Calu3 (cell line): ENCODE measurements around the gene RPL11. TPM values are rescaled to one million over a fixed set of nuclear protein-coding genes. Genes with fewer than 3 reads are reported as not detected.
"Not testable (repeated sequence)": the region's sequence is repeated elsewhere in the genome, so short reads cannot be mapped to it uniquely, and the experiment has no call there.

ENCODE experiments used
- BruUV-seq: library from RNA; stranded (reverse); fragments of 400-500 nt; replicated peaks from 2 replicates; lab custom pipeline; 2021; lab: Mats Ljungman, UMichigan
- CTCF ChIA-PET: fragments of 300-600 bp; sonication (Branson Sonifier 250); formaldehyde crosslinking; loops from one replicate; lab custom pipeline; 2022; ENCODE audit warnings: antibody characterized with exemption; lab: Charles Lee
- DNase-seq: peaks from one replicate; pipeline ENCODE4 v3.0.0; 2022
- H3K27ac Mint-ChIP-seq: one replicate; pipeline ENCODE4 v1.8.0; 2022; ENCODE audit warnings: mixed read lengths; ENCODE audit not compliant: unreplicated experiment
- H3K27me3 Mint-ChIP-seq: one replicate; pipeline ENCODE4 v1.8.0; 2022; ENCODE audit warnings: mixed read lengths; ENCODE audit not compliant: unreplicated experiment
- H3K36me3 Mint-ChIP-seq: one replicate; pipeline ENCODE4 v1.8.0; 2022; ENCODE audit warnings: mild to moderate bottlenecking, moderate library complexity, mixed read lengths; ENCODE audit not compliant: insufficient read depth, unreplicated experiment
- H3K4me1 Mint-ChIP-seq: one replicate; pipeline ENCODE4 v1.8.0; 2022; ENCODE audit warnings: mild to moderate bottlenecking, low read depth, mixed read lengths; ENCODE audit not compliant: unreplicated experiment
- H3K4me3 Mint-ChIP-seq: one replicate; pipeline ENCODE4 v1.8.0; 2022; ENCODE audit warnings: mild to moderate bottlenecking, low read depth, moderate library complexity, mixed read lengths; ENCODE audit not compliant: unreplicated experiment
- H3K9me3 Mint-ChIP-seq: one replicate; pipeline ENCODE4 v1.8.0; 2022; ENCODE audit warnings: low read depth, mixed read lengths; ENCODE audit not compliant: unreplicated experiment
- intact Hi-C: fragments of 100-400 bp; cut with micrococcal nuclease; formaldehyde crosslinking; loops from one replicate; pipeline ENCODE4 v1.10.0; 2022; ENCODE audit not compliant: unreplicated experiment
- total RNA-seq: library from RNA; stranded (reverse); gene quantifications from 2 replicates; pipeline ENCODE4 v1.2.3, GENCODE V29; 2022
- TF ChIP-seq, protein P1 (sequence below): fragments of 200-600 bp; IDR thresholded peaks from one replicate; pipeline ENCODE4 v1.8.0; 2022; ENCODE audit warnings: antibody characterized with exemption; ENCODE audit not compliant: unreplicated experiment

RPL11 gene
- total RNA-seq, 1 experiment from 2014 or later: 622 TPM

DNA sequence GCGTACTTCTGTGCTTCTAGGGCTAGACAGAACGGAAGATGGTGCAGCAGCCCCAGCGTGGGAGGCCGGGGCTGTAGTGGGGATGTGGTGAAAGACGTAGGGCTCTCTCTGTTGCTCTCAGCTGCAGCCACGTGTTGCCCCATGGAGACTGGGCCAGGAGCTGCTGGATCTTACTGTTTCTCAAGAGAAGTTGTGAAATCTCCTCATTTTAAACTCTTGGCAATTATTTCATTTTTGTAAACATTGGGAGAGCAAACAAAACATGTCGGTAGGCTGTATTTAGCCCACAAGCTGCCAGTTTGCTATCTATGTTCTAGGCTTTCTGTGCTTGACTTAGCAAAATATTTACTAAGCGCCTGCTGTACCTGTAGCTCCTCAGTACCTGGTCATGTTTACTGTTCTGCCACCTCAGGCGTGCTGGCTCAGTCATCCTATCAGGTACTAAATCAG lies 35.8 kb downstream of the RPL11 start:
- Mint-ChIP-seq H3K9me3 (no peaks in the 10 kb centered on the region), H3K4me3 (no peak overlapping the region), H3K4me1 (peaks cover 23% of the 10 kb centered on the region), H3K27me3 (no peaks in the 10 kb centered on the region), H3K36me3 (peaks cover 2% of the 10 kb centered on the region), H3K27ac (peak overlapping the region; percentile 52)
- peak; percentile 6 for DNase-seq
- intact Hi-C loops: no loop called here
- TF ChIP-seq, protein P1, sequence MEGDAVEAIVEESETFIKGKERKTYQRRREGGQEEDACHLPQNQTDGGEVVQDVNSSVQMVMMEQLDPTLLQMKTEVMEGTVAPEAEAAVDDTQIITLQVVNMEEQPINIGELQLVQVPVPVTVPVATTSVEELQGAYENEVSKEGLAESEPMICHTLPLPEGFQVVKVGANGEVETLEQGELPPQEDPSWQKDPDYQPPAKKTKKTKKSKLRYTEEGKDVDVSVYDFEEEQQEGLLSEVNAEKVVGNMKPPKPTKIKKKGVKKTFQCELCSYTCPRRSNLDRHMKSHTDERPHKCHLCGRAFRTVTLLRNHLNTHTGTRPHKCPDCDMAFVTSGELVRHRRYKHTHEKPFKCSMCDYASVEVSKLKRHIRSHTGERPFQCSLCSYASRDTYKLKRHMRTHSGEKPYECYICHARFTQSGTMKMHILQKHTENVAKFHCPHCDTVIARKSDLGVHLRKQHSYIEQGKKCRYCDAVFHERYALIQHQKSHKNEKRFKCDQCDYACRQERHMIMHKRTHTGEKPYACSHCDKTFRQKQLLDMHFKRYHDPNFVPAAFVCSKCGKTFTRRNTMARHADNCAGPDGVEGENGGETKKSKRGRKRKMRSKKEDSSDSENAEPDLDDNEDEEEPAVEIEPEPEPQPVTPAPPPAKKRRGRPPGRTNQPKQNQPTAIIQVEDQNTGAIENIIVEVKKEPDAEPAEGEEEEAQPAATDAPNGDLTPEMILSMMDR: no peak
- CTCF ChIA-PET: interaction anchor here (1.0 to 1.1 kb wide), 3 partner anchors 9 to 94 kb away, joined by 3 to 6 read pairs (median 6); partner anchors contain the start of gene ELOA
- BruUV-seq: no TSS peak

DNA sequence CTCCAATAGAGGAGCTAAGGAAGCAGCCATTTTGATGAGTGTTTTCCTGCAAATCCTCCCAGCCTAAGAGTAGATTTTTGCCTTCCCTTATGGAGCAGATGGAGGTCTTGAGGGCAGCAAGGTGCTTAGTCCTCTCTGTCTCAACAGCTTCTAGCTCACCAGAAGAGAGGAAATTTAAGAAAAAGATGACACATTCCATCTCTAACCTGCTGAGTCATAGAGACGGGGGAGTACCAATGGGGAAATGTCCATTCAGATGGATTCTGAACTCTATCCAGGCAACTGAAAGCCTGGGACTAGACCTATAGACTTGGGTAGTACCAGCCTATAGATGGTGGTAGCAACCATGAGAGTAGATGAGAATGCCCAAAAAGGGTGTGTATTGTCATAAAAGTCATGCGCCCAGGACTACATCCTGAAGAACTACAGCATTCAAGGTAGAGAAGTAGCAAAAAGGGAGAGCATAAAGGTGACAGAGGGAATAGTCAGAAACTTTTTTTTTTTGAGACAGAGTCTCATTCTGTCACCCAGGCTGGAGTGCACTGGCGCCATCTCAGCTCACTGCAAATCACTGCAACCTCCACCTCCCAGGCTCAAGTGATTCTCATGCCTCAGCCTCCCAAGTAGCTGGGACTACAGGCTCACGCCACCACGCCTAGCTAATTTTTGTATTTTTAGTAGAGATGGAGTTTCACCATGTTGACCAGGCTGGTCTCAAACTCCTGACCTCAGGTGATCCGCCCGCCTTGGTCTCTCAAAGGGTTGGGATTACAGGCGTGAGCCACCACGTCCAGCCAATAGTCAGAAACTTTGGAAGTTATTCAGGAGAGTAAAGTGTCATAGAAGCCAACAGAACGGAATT lies 41.0 kb downstream of the RPL11 start:
- TF ChIP-seq, protein P1: no peak
- DNase-seq: no peak
- intact Hi-C loops: no loop called here
- peaks cover 18% of the 10 kb centered on the region for H3K4me1 Mint-ChIP-seq
- no peak overlapping the region for H3K27ac Mint-ChIP-seq
- H3K4me3 Mint-ChIP-seq: no peak overlapping the region
- CTCF ChIA-PET: no interaction called here
- no peaks in the 10 kb centered on the region for H3K27me3 Mint-ChIP-seq
- peaks cover 8% of the 10 kb centered on the region for H3K36me3 Mint-ChIP-seq
- no TSS peak for BruUV-seq
- no peaks in the 10 kb centered on the region for H3K9me3 Mint-ChIP-seq

DNA sequence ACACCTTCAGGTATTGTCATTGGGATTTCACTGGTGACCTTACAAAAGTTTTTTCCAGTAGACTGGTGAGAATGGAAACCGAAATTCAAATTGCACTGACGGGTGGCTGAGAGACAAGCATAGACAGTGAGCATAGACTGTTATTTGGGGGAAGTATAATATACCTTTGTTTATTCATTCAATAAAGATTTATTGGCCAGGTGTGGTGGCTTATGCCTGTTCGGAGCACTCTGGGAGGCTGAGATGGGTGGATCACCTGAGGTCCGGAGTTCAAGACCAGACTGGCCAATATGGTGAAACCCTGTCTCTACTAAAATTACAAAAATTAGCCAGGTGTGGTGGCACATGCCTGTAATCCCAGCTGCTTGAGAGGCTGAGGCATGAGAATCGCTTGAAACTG lies 41.7 kb downstream of the RPL11 start:
- peaks cover 11% of the 10 kb centered on the region for H3K4me1 Mint-ChIP-seq
- BruUV-seq, intact Hi-C loops, H3K9me3 Mint-ChIP-seq, H3K4me3 Mint-ChIP-seq, H3K27ac Mint-ChIP-seq, H3K27me3 Mint-ChIP-seq, DNase-seq, H3K36me3 Mint-ChIP-seq: not testable (repeated sequence)
- CTCF ChIA-PET: interaction anchor here (0.9 kb wide), 1 partner anchor 9 kb away, joined by 3 read pairs; no protein-coding TSS in a partner anchor

DNA sequence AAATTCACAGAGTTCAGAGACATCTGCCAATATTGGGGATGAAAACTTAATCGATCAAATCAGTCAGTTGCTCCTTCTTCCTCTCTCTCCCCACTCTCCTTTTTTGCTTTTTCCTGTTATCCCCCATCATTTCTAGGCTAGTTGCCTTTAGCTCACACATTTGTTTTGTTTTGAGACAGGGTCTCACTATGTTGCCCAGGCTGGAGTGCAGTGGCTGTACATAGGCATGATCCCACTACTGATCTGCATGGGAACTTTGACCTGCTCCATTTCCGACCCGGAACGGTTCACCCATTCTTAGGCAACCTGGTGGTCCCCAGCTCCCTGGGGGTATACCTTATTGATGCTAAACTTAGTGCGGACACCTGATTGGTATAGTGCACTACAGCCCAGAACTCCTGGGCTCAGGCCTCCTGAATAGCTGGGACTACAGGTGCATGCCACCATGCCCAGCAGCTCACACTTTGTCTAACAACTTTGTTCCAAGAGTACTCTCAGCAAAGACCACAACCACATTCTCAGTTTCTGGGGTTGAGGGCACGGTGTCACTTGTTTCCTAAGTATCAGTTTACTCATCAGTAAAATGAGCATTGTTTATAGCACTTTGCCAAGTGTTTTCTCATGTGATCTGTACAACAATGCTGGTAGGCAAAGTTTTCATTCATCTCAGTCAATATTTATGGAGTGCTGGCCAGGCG lies 45.0 kb downstream of the RPL11 start:
- H3K36me3 Mint-ChIP-seq: peaks cover 8% of the 10 kb centered on the region
- intact Hi-C loops: no loop called here
- no peak for DNase-seq
- no TSS peak for BruUV-seq
- no peaks in the 10 kb centered on the region for H3K9me3 Mint-ChIP-seq
- no peaks in the 10 kb centered on the region for H3K27me3 Mint-ChIP-seq
- H3K27ac Mint-ChIP-seq: no peak overlapping the region
- peaks cover under 1% of the 10 kb centered on the region for H3K4me1 Mint-ChIP-seq
- TF ChIP-seq, protein P1: no peak
- no peak overlapping the region for H3K4me3 Mint-ChIP-seq
- CTCF ChIA-PET: interaction anchor here (1.1 kb wide), 1 partner anchor 10 kb away, joined by 6 read pairs; no protein-coding TSS in a partner anchor
